GM21786 (cell line): ENCODE data around the gene PNP.

Experiments
- ATAC-seq: cut with Tn5 transposase; IDR thresholded peaks from one replicate; pipeline ENCODE4 v1.9.1; 2021; ENCODE audit not compliant: unreplicated experiment

PNP gene

GRCh38 chr14:20454516-20455354 is 14.5 kb upstream of the PNP start, which contains the start of the genes APEX1 and OSGEP:
Gene APEX1 (plus strand): TSS chr14:20455226. CDS start chr14:20455646, 420 bp downstream.
Gene OSGEP (minus strand): TSS chr14:20454812. CDS start chr14:20454683, 129 bp downstream.
- ATAC-seq = peak; percentile 79

GRCh38 chr14:20455355-20456300 is 13.6 kb upstream of the PNP start:
- ATAC-seq = peak; percentile 42

- ATAC-seq = no peak
Observed at GRCh38 chr14:20456971-20457370, 12.2 kb upstream of the PNP start.

GRCh38 chr14:20458031-20458789 is 11.0 kb upstream of the PNP start:
- ATAC-seq = no peak

- ATAC-seq = no peak
Observed at GRCh38 chr14:20460458-20461224, 8.6 kb upstream of the PNP start.

- peak; percentile 93 for ATAC-seq
Observed at GRCh38 chr14:20461225-20462141, 7.7 kb upstream of the PNP start, which contains the start of gene PIP4P1. Gene PIP4P1 (minus strand): TSS chr14:20461434. CDS start chr14:20461325, 109 bp downstream.

- no peak for ATAC-seq
Observed at GRCh38 chr14:20468764-20469241, 403 bp upstream of the PNP start.

- peak; percentile 34 for ATAC-seq
Observed at GRCh38 chr14:20469890-20470602, 840 bp downstream of the PNP start.

GRCh38 chr14:20470603-20470901 is 1.3 kb downstream of the PNP start:
- no peak for ATAC-seq

- ATAC-seq = no peak
Observed at GRCh38 chr14:20472536-20473169, 3.4 kb downstream of the PNP start.

- ATAC-seq = no peak
Observed at GRCh38 chr14:20476776-20477175, 7.6 kb downstream of the PNP start.

GRCh38 chr14:20477211-20477876 is 8.1 kb downstream of the PNP start:
- no peak for ATAC-seq

GRCh38 chr14:20478894-20479293 is 9.7 kb downstream of the PNP start:
- no peak for ATAC-seq

GRCh38 chr14:20482382-20482781 is 13.2 kb downstream of the PNP start:
- no peak for ATAC-seq

GRCh38 chr14:20485900-20486299 is 16.7 kb downstream of the PNP start:
- no peak for ATAC-seq

GRCh38 chr14:20486684-20487395 is 17.6 kb downstream of the PNP start:
- ATAC-seq = no peak

GRCh38 chr14:20487396-20487725 is 18.2 kb downstream of the PNP start:
- no peak for ATAC-seq
